Measurements from ENCODE around the gene SMAD7.
A peak's percentile ranks its signal among the peaks of the same experiment; 100 is the strongest.

Gene SMAD7, protein sequence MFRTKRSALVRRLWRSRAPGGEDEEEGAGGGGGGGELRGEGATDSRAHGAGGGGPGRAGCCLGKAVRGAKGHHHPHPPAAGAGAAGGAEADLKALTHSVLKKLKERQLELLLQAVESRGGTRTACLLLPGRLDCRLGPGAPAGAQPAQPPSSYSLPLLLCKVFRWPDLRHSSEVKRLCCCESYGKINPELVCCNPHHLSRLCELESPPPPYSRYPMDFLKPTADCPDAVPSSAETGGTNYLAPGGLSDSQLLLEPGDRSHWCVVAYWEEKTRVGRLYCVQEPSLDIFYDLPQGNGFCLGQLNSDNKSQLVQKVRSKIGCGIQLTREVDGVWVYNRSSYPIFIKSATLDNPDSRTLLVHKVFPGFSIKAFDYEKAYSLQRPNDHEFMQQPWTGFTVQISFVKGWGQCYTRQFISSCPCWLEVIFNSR

DNA sequence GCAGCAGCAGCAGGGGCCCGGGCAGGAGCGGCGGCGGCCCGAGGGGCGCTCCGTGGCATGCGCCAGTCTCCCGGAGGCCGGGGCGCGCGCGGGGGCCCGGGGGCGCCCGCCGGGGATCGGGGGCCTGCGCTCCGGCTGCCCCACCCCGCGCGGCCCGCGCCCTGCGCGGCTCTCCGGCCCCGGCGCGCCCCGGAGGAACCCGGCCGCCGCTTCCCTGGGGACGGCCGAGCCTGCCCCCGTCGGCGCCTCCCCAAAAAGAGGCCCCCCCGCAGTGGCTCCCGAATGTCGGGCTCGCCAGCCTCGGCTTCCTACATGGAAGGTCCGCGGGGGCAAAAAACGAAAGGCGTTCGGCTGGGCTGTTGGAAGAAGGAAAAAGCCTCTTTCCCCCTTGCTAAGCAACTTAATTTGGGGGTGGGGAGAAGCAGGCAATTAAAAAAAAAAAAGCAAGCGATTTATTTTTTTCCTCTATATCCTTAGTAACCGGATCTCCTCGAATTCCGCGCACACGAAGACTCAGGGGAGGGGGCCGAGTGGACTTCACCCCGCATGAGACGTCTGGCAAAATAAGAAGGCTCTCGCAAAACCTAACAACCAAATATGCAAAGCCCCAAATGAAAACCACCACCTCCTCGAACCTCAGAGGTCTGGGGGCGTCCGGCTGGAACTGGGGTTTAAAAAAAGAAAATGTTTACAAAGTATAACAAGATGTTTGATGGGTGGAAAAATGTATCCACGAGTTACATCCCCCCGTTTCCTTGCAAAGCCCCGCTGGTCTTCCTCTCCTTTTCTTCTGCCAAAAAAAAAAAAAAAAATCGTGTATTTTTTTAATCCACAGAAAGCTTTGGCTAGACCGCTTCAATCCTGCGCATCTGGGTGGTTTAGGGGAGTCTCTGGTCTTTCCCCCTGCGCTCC is at the start of gene SMAD7:
TSS of gene SMAD7 (minus strand) at position 430 of the 912 bp plus-strand sequence. CDS start 541 bp downstream, outside the sequence.
- DNase-seq (ENCODE audit: low read depth) = peak; percentile 41

DNA sequence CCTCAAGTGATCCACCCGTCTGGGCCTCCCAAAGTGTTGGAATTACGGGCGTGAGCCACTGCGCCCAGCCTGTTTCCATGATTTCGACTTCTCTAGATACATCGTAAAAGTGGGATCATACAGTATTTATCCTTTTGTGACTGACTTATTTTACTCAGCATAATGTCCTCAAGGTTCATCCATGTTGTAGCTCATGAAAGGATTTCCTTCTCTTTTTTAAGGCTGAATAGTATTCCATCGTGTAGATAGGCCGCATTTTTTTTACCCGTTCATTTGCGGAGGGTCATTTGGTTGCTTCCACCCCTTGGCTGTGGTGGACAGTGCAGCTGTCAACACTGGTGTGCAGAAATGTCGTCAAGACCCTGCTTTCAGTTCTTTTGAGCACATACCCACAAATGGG is 48.8 kb upstream of the SMAD7 start:
- no peak for DNase-seq (ENCODE audit: low read depth)

DNA sequence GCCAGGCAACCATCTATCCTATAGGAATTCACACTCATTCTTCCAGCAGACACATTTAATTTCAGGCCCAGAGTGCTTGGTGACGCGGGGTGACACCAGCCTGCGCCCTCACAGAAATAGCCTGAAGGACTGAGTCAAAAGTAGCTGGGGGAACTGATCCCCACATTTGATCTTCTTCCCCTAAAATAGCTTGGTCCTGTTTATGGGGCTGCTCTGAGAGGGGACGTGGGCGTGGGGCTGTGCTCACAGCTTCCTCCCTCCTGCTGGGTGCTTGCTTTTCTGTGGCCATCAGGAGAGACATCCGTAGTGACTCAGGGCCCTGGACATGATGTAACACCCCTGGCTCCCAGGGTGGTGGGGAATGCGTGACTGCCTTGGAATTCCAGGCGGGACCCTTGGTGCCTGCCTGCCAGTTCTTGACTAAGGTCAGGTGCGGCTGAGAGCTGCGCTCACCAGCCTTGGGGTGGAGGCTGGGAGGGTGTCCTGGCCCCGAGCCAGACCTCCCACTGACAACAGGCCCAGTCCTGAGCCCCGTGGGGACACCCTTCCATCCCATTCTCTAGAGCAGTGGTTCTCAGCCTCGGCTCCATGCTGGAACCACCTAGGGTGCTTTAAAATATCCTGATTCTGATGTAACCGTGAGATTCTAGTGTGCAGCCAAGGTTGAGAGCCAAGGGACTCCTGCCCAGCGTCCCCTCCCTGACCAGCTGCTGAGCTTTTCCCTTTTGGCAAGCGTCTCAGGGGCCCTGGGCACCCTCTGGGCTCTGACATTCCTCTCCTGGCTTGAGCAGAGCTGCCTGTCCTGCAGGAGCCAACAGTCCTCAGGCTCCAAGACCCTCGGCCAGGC is 47.4 kb upstream of the SMAD7 start:
- peak; percentile 99 for DNase-seq (ENCODE audit: low read depth)

DNA sequence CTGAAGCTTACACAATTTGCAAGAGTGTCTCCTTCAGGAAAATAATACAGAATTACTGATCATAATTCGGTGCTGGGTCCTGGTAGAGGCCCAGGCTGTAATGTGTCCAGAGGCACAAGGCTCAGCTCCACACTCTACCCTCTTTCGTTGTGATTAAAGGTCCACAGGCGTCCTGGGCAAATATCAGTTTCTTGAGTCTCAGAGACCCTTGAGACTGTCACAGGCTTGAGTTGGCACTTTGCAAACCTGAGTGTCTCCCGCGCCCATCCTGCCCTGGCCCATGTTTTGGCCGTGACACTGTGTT is 46.9 kb upstream of the SMAD7 start:
- DNase-seq (ENCODE audit: low read depth) = no peak

DNA sequence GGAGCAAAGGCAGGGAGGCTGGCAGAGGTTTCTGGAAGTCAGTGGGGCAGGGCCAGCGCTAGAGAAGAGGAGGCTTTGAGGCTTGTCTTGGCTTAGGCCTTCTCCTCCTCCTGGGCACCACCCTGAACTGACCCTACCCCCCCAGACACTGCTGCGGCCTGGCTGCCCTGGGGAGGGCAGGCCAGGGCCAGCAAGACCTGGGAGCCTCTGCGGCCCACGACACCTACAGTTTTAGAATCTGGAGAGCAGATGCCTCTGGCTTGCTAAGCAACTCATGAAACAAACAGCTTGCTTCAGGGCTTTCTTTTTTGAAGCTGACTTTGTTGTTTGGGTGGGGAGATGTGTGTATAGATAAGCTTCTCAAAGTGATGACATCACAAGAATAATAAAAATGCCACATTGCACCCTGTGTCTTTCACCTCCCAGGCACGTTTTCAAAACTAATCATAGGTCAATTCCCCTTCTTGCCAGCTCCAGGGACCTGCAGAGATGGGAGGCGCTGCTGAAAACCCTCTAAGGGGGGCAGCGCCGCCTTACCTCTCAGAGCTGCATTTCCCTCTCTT is 46.2 kb upstream of the SMAD7 start:
- peak; percentile 93 for DNase-seq (ENCODE audit: low read depth)

DNA sequence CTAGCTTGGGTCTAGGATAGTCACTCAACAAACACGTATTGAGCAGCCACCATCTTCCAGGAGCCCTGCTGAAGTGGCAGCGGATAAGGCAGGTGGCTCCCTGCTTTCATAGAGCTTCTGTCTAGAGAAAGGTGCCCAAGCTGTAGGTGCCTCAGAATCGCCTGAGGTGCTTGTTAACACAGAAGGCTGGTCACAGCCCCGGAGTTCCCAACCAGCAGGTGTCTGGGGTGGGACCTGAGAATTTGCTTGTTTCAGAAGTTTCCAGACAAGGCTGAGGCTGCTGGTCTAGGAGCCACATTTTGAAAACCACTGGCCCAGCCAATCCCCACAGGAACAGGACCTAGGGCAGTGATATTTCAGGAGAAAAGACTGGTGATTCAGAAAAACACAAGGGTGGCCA is 45.3 kb upstream of the SMAD7 start:
- DNase-seq (ENCODE audit: low read depth) = no peak

DNA sequence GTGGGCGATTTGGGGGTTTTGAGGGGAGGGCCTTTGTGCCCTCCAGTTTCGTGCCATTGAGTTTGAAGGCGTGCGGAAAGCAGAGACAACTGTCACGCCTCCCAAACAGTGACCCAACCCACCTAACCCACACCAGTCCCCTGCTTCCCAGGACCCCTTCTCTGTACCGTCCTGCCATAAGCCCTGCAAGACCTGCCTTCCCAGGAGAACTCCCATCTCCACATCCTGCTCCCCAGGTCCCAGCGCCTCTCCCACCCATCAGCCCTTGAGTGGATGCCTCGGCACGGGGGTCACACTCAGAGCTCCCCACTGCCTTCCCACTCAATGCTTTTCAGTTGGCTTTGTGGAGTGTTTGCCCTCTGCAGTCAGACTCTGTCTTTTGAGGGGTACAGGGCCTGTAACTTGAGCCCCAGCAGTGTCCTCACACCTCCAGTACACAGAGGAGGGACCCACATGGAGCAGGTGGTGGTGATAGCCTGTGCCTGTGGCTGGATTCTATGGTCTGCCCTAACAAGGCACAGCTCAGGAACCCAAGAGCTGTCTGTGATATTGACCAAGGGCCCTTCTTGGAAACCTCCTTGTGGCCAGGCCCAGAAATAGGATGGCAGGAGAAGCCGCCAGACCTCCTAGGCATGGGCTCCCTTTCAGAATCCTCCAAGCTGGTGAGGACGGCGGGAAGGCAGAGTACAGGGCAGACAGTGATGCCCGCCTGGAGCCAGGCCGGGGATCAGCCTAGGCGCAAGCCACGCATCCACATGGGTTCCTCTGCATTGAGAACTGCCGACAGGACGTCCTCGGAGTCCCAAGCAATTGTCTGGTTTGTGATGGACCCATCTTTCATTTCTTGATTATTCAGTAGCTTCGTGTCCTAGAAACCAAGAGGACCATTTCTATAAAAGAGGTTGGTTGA is 44.4 kb upstream of the SMAD7 start:
- DNase-seq (ENCODE audit: low read depth) = no peak

DNA sequence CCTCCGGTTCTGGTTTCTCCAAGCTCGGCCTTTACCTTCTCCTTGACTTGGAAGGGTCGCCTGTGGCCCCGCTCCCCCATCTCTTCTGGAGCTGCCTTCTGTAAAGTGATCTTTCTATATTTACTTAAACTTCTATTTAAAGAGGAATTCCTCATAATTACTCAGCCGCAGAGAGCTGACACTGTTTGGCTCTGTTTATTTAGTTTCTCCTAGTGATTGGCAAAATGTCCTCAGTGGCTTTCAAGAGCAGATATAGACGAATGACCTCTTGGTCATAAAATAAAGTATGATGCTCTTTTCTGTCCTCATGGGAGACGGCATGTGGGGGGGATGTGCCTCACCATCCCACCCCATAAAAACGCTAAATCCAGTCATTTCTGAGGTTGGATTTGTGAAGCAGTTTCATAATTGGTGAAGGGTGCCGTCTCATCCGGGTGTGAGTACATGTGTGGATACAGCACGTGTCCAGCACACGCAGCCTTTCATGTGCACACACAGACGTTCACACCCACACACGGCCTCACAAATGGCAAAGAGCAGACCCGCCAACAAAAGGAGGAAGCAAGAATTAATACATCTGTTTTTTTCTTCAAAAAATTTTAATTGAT is 43.4 kb upstream of the SMAD7 start:
- peak; percentile 98 for DNase-seq (ENCODE audit: low read depth)

DNA sequence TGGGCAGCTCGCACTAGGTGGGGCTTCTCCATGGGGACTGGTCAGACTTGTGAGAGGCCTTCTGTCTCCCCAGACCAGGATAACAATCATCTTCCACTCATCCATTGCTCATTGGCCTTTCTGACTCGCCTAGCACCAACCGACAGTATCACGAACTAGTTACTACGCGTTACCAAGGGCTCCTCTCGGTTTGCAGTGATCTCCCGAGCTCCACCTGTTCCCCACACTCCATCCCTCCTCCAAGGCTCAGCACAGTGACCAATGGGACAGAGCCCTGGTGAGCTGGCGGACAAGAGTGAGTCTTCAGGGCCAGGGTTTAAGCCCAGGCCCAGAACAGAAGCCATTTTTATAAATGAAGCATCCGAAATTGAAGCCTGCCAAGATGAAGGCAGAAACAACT is 42.8 kb upstream of the SMAD7 start:
- peak; percentile 49 for DNase-seq (ENCODE audit: low read depth)

DNA sequence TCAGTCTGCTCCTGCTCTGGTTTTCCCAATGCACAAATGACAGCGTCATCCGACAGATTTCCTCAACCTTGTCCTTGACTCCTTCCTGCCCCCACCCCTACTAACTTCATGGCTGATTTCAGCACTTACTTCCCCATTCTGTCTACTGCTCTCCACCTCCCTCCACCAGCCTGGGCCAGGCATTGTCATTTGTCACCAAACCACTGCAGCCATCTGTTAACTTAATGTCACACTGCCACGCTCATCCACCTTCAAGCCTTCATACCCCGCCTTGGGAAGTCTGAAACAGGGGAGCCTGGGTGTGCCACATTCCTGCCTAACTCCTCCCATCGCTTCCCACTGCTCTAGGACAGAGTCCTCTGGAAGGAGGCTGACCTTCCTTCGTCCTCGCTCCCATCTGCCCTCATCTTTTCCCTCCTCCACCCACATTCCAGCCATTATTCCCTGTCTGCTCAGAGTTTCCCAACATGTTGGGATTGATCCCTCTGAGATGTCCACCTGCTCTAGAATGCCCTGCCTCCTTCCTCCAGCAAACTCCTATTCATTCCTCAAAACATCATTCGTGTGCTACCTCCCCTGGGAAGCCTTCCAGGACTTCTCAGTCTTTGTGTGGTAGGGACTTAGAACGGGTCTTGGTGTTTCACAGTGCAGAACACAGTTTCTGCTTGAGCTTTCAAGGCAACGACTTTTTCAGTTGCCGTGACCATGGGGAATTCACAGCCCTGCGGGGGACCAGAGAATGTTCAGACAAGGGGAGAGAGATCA is 42.2 kb upstream of the SMAD7 start:
- DNase-seq (ENCODE audit: low read depth) = peak; percentile 28

DNA sequence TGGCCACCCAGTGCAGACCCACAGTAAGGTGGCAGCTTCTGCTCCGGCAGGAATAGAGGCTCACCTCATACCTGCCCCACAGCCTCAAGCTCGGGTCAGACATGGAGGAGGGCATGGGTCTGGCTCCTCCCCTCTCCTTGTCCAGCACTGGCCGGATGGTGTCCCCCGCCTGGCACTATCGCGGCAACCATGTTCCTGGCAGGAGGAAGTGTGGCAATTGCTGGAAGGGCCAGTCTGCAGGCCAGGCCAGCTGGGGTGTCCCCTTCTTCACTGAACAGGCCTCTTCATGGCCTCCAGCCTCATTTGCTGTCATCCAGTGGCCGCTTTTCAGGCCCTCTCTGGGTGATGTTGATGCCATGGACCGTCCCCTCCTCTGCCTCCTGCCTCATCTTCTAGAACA is 41.4 kb upstream of the SMAD7 start:
- DNase-seq (ENCODE audit: low read depth) = no peak

DNA sequence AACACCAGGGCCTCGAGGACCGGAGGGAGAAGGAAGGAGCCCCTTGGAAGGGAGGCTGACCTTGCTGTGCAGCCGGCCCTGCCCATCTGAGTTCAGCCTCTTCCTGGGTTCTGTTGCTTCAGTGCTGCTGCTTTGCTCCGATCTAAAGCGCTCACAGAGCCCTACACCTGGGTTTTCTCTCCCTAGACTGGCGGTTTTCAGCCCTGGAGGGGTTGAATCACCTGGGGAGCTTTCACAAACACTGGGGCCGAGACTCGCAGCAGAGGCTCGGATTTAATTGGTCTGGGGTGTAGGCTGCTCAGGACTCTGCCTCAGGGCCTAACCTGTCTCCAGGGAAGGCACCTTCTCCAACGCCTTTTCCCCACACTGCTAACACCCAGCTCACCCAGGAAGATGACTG is 40.9 kb upstream of the SMAD7 start:
- DNase-seq (ENCODE audit: low read depth) = no peak

DNA sequence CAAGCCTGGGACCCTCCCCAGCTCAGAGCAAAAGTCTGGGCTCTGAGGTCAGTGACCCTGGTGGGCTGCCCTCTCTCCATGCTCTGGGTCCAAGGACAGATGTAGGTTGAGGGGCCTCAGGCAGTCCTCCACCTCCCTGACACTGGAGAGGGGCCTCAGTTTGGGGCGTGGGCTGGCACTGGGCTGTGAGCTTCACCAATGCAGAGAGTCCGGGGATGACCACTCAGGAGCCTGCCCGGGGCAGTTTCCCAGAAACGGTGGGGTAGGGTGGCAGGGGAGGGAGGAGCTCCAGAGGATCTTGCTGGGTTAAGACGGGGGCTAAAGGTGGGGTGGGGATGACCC is 40.5 kb upstream of the SMAD7 start:
- no peak for DNase-seq (ENCODE audit: low read depth)

DNA sequence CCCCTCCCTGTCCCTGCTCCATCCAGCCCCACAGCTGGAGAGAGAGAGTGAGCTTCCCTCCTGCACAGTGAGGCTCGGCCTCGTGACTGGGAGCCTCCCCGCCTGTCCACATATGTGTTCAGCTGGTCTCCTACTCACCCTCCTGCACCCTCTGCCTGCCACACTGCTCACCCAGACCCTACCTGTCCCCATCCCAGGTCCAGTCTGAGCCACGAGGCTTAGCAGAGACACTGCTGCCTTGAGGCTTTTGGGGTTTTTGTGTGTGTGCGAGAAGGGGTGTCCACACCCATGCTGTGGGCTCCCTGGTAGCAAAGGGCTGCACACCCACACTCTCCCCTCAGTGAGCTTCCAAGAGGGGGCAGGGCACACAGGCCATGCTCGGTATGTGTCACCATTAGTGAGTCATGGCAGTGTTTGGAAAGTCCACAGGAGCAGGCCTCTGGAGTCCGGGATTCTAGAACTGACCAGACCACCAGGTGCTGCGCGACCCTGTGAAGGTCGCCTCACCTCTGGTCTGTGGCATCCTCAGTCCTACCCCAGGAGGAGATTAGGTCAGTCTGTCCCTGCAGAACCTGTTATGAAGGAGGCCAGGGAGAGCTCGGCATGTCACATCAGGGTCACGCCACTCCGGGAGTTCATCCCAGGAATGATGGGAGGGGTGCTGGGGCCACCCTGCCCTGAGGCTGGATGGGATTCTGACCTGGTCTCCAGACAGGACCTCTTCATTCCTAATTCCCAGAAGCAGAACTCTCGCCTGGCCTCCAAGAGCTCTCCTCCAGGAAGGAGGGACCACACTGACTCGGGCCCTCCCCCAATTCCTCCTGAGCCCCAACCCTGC is 39.9 kb upstream of the SMAD7 start:
- peak; percentile 82 for DNase-seq (ENCODE audit: low read depth)

DNA sequence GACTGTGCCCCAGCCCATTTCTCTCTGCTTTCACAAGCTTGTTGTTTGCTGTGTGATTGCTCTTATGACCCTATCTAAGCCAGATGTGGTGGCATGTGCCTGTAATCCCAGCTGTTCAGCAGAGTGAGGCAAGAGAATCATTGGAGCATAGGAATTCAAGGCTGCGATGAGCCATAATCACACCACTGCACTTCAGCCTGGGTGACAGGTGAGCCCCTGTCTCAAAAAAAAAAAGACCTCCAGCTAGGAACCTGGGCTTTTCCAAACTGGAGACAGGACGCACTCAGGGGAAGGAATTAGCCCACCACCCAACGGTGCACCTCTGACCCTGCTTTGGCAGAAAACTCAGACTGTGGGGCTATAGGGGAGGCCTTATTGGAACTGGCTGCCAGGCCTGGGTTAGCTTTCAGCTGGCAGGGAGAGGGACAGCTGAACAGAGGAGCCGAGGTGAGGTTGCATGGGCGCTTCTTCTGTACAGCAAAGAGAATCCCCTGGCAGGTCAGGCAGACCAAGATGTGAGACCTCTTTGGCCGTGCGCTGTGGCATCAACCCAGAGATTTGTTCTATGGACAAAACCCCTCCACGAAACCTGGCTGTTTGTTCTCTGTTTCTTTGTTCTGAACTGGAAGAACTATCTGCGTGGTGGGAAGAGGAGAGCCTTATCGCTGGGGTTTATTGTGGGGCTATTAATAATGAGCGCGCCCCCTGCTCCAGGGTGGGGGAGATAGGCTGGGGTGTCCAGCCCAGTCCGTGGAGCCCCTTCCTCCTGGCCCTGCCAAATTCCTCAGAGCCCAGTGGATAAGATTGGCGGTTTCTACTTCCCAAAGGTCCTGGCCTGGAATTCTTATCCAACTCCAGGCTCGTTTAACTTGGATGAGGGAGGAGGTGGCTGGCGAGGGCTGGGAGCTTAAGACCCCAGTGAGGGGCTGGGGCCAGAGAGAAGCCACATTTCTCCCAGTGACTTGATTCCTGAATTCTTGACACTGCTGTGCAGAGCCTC is 38.8 kb upstream of the SMAD7 start:
- no peak for DNase-seq (ENCODE audit: low read depth)

DNA sequence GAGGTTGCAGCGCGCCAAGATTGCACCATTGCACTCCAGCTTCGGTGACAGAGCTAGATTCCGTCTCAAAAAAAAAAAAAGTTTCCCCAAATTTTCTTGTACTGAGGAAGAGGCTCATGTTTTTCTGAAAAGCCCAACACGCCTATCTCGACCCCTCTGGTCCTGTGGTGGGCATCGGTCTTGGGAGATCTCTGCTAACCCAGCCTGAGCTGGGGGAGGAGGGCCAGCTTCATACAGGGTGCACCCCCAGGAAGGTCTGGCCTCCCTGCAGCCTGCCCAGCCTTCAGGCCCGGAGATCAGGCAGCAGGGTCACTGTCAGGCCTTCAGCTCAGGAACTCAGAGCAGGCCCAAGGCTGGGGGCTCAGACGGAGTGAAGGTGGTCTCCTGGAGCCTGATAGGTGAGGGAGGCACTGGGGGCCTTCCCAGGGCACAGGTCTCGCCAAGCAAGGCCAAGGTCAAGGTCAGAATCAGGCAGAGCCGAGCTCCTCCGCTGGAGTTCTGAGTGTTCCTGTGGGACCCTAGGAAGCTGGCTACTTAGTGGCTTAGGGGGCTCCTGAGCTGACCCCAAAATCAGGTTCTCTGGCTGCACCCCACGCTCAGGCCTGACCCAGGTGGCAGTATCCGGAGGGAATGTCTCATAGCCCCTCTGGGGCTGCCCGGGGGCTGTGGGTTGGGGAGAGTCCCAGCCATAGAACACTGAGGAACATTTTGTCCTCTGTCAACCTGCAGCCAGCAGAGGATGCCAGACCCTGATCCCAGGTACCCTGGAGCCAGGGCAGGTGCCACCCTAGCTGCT is 37.9 kb upstream of the SMAD7 start:
- no peak for DNase-seq (ENCODE audit: low read depth)

DNA sequence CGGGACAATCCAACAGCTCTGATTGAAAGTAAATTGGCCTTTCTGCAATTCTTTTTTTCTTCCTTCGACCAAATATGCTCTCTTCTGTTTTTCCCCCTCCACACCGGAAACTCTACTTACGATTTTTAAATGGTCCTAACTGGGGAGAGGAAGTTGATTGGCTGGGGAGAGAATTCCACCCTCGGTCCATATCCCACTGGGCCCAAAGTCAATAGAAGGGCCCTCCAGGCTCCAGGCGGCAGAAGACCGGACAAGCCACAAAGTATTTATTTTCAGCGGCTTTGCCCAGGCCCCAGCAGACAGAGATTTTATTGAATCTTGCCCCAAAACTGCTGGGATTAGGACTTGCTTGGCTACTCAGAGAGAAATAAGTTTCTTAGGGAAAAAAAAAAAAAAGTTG is 37.1 kb upstream of the SMAD7 start:
- no peak for DNase-seq (ENCODE audit: low read depth)
